A204.1 (cell line): ENCODE results near the gene PTN.

Experiments used
- FAIRE-seq: peaks from 2 replicates; lab custom pipeline; 2012; peaks lifted over from hg19 to GRCh38; lab: Jason Lieb, UNC

The PTN gene

DNA sequence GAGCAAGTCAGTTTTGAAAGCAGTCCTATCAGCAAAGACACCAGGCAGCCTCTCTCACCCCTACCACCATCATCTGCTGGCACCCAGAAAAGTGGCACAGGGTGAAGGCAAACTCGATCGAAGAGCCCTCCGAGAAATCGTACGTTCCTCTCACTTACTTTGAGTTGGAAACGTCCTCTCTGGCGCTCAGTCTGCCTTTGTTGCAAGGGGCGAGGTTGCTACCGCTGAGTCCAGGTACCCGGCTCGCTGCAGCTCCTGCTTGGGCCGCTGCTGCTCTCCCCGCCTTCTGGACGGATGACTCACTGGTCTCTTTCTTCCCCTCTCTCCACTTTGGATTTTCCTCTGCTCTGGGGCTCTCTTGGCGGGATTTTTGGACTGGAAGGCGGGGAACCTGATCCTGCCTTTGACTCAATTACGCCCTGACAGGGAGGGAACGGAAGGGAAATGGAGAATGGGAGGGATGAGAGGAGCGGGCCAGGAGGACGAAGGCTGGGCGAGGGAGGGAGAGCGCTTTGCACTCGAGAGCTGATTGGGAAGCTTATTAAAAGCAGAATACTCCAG is at the start of gene PTN:
PTN (minus strand) TSS at position 453 of the 561 bp plus-strand sequence. CDS start 88,760 bp downstream, outside the sequence.
- no peak for FAIRE-seq

DNA sequence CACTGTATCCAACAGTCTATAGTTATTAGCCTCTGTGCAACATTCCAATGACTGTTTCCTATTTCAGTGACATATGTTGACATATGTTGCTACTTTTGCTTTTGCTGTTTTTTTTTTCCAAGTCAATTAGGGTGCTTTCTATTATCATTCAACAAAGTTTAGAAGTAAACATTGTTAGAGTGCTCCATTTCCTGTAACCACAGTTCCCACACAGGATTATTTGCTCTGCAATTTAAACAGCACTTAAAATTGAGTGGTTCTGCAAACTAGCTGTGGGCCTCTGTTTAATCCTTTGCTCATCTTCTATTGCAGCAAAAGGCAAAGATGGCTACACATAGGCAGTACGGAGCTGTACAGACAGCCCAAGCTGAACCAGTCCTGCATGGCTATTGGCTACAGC is 46.5 kb upstream of the PTN start:
- no peak for FAIRE-seq

- FAIRE-seq, result no peak
These were observed 45.4 kb upstream of the PTN start for GRCh38 chr7:137388916-137389315.

DNA sequence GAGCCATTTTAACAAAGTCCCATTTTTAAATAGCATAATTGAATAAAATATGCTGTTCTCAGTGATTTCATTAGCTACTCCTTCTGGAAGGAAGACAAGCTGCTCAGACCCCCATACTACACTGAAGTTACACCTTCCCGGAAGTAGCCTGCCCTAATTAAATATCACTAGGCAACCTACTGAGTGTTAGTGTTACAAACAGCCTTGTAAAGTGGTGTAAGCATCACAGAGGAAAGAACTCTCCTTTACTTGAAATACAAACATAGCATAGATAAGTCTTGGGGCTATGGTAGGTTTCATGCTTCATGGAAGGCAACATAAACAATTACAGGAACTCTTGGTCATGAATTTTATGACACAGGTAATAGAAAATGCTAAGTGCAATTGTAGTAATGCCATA is 43.4 kb upstream of the PTN start:
- FAIRE-seq, result no peak

DNA sequence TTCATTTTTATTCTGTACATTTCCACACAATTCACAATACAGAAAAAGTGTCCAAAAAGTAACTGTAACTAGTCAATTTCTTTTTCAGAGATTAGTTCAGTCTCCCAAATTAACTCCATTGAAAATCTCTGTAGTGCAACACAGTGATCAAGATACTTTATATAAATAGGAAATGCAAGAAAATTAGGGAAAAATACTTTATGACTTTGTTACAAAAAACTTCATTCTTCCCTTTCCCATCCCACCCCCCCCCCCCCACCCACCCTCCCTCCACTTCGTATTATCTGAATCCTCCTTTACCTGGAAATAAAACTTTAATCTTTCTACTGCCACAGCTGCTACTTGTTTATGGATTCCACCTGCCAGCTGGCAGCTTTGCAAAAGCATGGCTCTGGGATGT is 37.5 kb upstream of the PTN start:
- FAIRE-seq, result no peak

DNA sequence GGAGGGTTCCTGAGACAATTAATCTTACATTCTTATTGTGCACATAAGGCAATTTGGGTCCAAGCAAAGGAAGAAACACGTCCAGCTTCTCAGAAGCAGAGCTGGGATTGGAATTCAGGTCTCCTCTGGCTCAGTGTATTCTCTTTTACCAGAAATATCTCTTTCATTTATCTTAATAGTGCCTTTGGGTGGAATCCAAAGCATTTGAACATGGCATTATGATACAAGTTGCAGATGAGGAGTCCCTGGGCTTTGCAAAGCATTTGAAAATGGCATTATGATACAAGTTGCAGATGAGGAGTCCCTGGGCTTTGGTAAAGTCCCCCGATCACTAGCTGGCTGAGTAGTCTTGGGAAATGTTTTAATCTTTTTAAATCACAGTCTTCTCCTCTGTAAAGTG is 30.0 kb upstream of the PTN start:
- no peak for FAIRE-seq

- FAIRE-seq, result no peak
These were observed 28.1 kb upstream of the PTN start for GRCh38 chr7:137371616-137372015.

GRCh38 chr7:137366995-137367394 is 23.5 kb upstream of the PTN start:
- no peak for FAIRE-seq

GRCh38 chr7:137363683-137364082 is 20.1 kb upstream of the PTN start:
- no peak for FAIRE-seq

GRCh38 chr7:137360087-137360679 is 16.6 kb upstream of the PTN start:
- FAIRE-seq, result peak; percentile 6

GRCh38 chr7:137354961-137355360 is 11.4 kb upstream of the PTN start:
- FAIRE-seq, result no peak

DNA sequence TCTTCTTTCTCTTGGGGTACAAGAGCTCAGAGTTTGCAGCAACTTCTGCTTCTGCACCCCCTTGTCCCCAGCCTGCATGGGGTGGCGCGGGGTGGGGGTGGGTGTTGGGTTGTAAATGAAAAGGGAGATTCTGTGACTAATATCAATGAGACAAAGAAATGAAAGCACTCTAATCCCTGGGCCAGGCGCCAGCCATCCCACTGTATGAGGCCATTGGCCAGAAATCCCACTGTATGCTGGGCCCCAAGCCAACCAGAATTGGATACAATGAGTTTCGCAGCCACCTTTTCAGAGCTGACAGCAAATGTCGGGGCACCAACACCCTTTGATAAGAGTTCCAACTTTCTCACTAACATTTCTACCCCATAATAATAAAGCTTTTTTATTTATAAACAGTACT is 10.9 kb upstream of the PTN start:
- FAIRE-seq, result no peak

- FAIRE-seq, result no peak
These were observed 8.4 kb upstream of the PTN start for GRCh38 chr7:137351941-137352340.

- FAIRE-seq, result no peak
These were observed 2.4 kb upstream of the PTN start for GRCh38 chr7:137345799-137346449.

DNA sequence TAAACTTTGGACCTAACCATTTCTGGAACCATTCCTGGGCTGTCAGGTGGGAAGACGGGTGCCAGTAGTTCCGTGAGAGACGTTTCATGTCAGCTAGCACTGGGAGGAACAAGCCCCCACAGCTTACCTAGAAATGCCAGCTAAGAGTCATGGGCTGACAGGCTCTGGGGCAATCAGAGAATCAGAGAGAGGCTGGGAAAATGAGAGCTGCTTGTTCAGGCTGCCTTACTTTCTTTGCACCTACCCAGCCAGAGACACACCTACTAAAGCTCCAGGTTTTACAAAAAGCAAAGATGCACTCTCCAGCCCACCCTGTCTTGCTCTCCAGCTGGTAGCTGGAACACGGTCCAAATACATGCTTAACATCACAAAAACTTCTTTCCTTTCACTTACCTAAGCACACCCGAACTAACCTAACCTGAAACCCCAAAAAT is 688 bp downstream of the PTN start:
- FAIRE-seq, result no peak

- FAIRE-seq, result no peak
These were observed 1.3 kb downstream of the PTN start for GRCh38 chr7:137342265-137342664.

GRCh38 chr7:137337902-137338301 is 5.6 kb downstream of the PTN start:
- FAIRE-seq, result no peak

DNA sequence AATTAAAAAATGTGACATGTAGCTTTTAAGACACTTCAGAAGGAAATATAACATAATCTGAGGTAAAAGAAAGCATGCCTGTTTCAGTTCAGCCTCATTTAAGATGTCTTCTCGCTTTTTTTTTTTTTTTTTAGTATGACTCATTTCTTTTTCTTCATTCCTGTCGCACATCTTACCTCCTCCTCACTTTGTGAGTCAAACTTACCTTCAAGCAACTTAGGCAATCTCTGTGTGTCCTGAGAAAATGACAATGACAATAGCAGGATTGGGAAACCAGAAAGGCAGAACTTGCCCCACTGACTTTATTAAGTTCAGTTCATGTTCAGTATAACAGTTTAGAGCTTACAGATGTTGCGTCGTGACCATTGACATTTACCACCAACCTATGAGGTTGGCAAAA is 7.7 kb downstream of the PTN start:
- no peak for FAIRE-seq

DNA sequence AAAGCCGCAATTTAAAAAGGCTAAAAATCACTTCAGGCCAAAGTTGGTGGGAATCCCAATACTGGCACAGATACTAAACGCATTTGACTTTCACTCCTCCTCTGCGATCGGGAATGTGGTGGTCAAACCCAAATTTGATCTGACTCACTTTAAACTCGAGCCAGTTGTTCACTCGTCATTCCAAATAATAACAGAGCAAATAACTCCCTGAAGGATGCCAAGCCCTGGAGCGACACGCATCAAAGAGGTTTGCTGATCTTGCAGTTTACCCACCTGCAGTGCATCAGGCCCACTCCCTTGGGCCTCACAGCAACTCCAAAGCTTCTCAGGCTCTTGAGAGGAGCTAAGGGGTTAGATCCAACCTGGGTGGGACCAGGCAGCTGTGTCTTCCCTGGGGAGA is 12.2 kb downstream of the PTN start:
- no peak for FAIRE-seq

DNA sequence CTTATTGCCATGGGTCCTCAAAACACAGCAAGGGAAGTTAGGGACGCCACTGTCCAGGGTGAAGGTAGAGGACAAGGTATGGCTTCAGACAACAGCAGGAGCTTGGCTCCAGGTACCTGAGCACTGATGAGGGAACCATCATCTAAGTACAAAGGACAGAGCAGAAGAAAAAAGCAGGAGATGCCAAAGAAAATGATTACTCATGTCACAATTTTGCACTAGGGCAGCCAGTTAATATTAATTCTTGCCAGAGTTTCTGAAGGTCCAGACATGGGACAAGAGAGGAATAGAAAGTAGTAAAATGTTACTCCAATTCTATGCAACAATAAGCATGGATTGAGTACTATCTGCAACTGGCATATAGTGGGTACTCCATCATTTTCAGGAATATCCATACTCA is 14.1 kb downstream of the PTN start:
- no peak for FAIRE-seq

DNA sequence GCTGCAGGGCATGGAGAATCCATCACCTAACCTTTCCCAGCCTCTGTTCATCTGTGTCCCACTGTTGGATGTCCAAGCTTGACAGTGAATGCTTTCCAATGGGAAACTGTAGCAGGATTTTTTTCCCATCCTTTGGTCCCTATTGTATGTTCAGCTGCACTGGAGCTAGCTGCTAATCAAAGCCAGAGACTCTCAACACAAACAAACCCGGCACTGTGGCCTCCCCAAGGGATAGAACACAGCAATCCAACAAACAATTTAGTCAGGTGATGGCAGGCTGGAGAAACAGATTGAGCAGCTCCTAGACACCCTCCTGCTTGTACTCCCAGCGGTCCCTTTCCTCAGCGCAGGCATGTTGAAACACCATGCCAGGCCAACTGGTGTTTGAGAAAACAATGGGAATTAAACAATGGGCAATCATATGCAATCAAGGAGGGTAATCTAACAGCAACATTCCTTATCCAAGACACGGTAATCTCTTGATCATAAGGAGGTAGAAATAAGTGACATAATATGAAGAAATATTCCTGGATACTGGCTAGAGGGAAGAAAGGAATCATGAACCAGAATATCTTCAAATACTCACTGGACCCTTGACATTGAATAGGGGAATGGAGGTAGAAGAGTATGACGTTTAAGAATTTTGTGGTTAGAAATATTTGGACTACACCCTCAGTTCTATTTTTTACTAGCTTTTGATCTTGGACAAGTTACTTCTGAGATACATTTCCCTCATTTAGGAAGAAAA is 15.0 kb downstream of the PTN start:
- no peak for FAIRE-seq

GRCh38 chr7:137325927-137326326 is 17.6 kb downstream of the PTN start:
- no peak for FAIRE-seq
